H9 (cell line): ENCODE measurements around the gene CMSS1. TPM values are rescaled to one million over a fixed set of nuclear protein-coding genes. Genes with fewer than 3 reads are reported as not detected.

ENCODE experiments used
- DNase-seq: peaks from one replicate; pipeline ENCODE4 v3.0.0-alpha.2; 2017
- H2AFZ ChIP-seq: one replicate; pipeline ENCODE4 v1.6.1; 2013; ENCODE audit warnings: mild to moderate bottlenecking, low read length, control low read depth, moderate library complexity
- H2AK5ac ChIP-seq: 2 replicates; pipeline ENCODE4 v1.6.1; 2013; ENCODE audit warnings: low read length, control low read depth, mixed read lengths; ENCODE audit not compliant: insufficient read length
- H2BK120ac ChIP-seq: one replicate; pipeline ENCODE4 v1.6.1; 2013; ENCODE audit warnings: low read depth, mild to moderate bottlenecking, low read length, control low read depth, inconsistent platforms; ENCODE audit not compliant: poor library complexity, severe bottlenecking
- H2BK12ac ChIP-seq: 2 replicates; pipeline ENCODE4 v1.6.1; 2013; ENCODE audit warnings: low read length, control low read depth, mixed read lengths, low read depth; ENCODE audit not compliant: insufficient read length
- H2BK15ac ChIP-seq: 2 replicates; pipeline ENCODE4 v1.6.1; 2013; ENCODE audit warnings: low read depth, low read length, control low read depth
- H2BK20ac ChIP-seq: one replicate; pipeline ENCODE4 v1.6.1; 2013; ENCODE audit warnings: low read depth, mild to moderate bottlenecking, low read length, control low read depth, inconsistent platforms; ENCODE audit not compliant: poor library complexity, severe bottlenecking
- H2BK5ac ChIP-seq: 2 replicates; pipeline ENCODE4 v1.6.1; 2013; ENCODE audit warnings: low read length, control low read depth, mixed read lengths; ENCODE audit not compliant: insufficient read length
- H3K14ac ChIP-seq: 2 replicates; pipeline ENCODE4 v1.6.1; 2013; ENCODE audit warnings: low read length, control low read depth; ENCODE audit not compliant: insufficient read depth
- H3K18ac ChIP-seq: 2 replicates; pipeline ENCODE4 v1.6.1; 2013; ENCODE audit warnings: low read depth, mild to moderate bottlenecking, mixed read lengths, low read length, control low read depth; ENCODE audit not compliant: insufficient read length
- H3K23ac ChIP-seq: 2 replicates; pipeline ENCODE4 v1.6.1; 2013; ENCODE audit warnings: low read length, control low read depth, mixed read lengths, low read depth; ENCODE audit not compliant: insufficient read length
- H3K23me2 ChIP-seq: 2 replicates; pipeline ENCODE4 v1.6.1; 2013; ENCODE audit warnings: low read depth, mild to moderate bottlenecking, mixed read lengths, low read length, control low read depth; ENCODE audit not compliant: insufficient read length, poor library complexity, severe bottlenecking
- H3K27ac ChIP-seq: 2 replicates; pipeline ENCODE4 v1.5.1; 2013; ENCODE audit warnings: low read length, control low read depth, mixed read lengths, low read depth; ENCODE audit not compliant: insufficient read length
- H3K27me3 ChIP-seq: 2 replicates; pipeline ENCODE4 v1.6.1; 2013; ENCODE audit warnings: low read length, control low read depth, inconsistent platforms; ENCODE audit not compliant: insufficient read depth
- H3K4ac ChIP-seq: 2 replicates; pipeline ENCODE4 v1.6.1; 2013; ENCODE audit warnings: low read depth, mild to moderate bottlenecking, control low read depth, inconsistent platforms, low read length, moderate library complexity
- H3K4me1 ChIP-seq: 2 replicates; pipeline ENCODE4 v1.6.1; 2013; ENCODE audit warnings: low read length, control low read depth, inconsistent platforms; ENCODE audit not compliant: insufficient read depth
- H3K4me2 ChIP-seq: 2 replicates; pipeline ENCODE4 v1.6.1; 2013; ENCODE audit warnings: low read length, control low read depth, mixed read lengths; ENCODE audit not compliant: insufficient read length, insufficient read depth
- H3K56ac ChIP-seq: 2 replicates; pipeline ENCODE4 v1.6.1; 2013; ENCODE audit warnings: low read depth, mild to moderate bottlenecking, mixed read lengths, low read length, control low read depth; ENCODE audit not compliant: insufficient read length
- H3K79me1 ChIP-seq: 2 replicates; pipeline ENCODE4 v1.6.1; 2013; ENCODE audit warnings: low read depth, mild to moderate bottlenecking, moderate library complexity, low read length, control low read depth, inconsistent platforms; ENCODE audit not compliant: insufficient read depth, poor library complexity, severe bottlenecking
- H3K79me2 ChIP-seq: 2 replicates; pipeline ENCODE4 v1.6.1; 2013; ENCODE audit warnings: low read length, control low read depth, inconsistent platforms; ENCODE audit not compliant: insufficient read depth
- H3K9ac ChIP-seq: 2 replicates; pipeline ENCODE4 v1.6.1; 2013; ENCODE audit warnings: low read length, control low read depth, mixed read lengths; ENCODE audit not compliant: insufficient read length; ENCODE audit errors: extremely low read depth
- H3K9me3 ChIP-seq: one replicate; pipeline ENCODE4 v1.6.1; 2013; ENCODE audit warnings: low read depth, low read length, inconsistent platforms; ENCODE audit not compliant: control insufficient read depth
- H3T11ph ChIP-seq: one replicate; pipeline ENCODE4 v1.6.1; 2013; ENCODE audit warnings: mild to moderate bottlenecking, low read length, control low read depth, inconsistent platforms
- H4K20me1 ChIP-seq: one replicate; pipeline ENCODE4 v1.6.1; 2013; ENCODE audit not compliant: control insufficient read depth, insufficient read length, insufficient read depth
- H4K5ac ChIP-seq: 2 replicates; pipeline ENCODE4 v1.6.1; 2013; ENCODE audit warnings: low read depth, mild to moderate bottlenecking, mixed read lengths, low read length, control low read depth; ENCODE audit not compliant: insufficient read length
- H4K8ac ChIP-seq: replicated peaks from 2 replicates; pipeline ENCODE4 v1.6.1; 2013; ENCODE audit warnings: low read length, control low read depth, mixed read lengths, low read depth; ENCODE audit not compliant: insufficient read length
- H4K91ac ChIP-seq: 2 replicates; pipeline ENCODE4 v1.6.1; 2013; ENCODE audit warnings: low read depth, mild to moderate bottlenecking, moderate library complexity, mixed read lengths, low read length, control low read depth; ENCODE audit not compliant: insufficient read length
- H3K27ac Mint-ChIP-seq, 3 experiments: 2 replicates in 2 of 3; 3 replicates in 1 of 3; pipeline ENCODE4 v1.8.0; 2020 to 2021; ENCODE audit warnings: mixed read lengths in 3 of 3, mild to moderate bottlenecking in 1 of 3, moderate library complexity in 1 of 3
- H3K27me3 Mint-ChIP-seq: 2 replicates; pipeline ENCODE4 v1.8.0; 2021; ENCODE audit warnings: low read depth, mild to moderate bottlenecking, moderate library complexity, mixed read lengths
- H3K36me3 Mint-ChIP-seq, 3 experiments: 2 replicates in 2 of 3; 3 replicates in 1 of 3; pipeline ENCODE4 v1.8.0; 2020 to 2021; ENCODE audit warnings: low read depth in 3 of 3, mixed read lengths in 3 of 3; ENCODE audit not compliant: insufficient read depth in 1 of 3
- H3K4me1 Mint-ChIP-seq, 2 experiments: 2 replicates each; pipeline ENCODE4 v1.8.0; 2020; ENCODE audit warnings: mixed read lengths in 2 of 2
- H3K4me3 Mint-ChIP-seq, 2 experiments: 2 replicates in 1 of 2; 3 replicates in 1 of 2; pipeline ENCODE4 v1.8.0; 2020 to 2021; ENCODE audit warnings: mild to moderate bottlenecking in 2 of 2, mixed read lengths in 2 of 2, moderate library complexity in 1 of 2
- H3K9me3 Mint-ChIP-seq, 2 experiments: 2 replicates in 1 of 2; 3 replicates in 1 of 2; pipeline ENCODE4 v1.8.0; 2020; ENCODE audit warnings: mild to moderate bottlenecking in 2 of 2, mixed read lengths in 2 of 2, moderate library complexity in 1 of 2
- WGBS: extraction: QIAGEN DNeasy Blood & Tissue Kit; methylation state at CpG from one replicate; pipeline ENCODE4 v1.1.7; 2013; ENCODE audit warnings: missing lambda C conversion rate, low lambda C conversion rate, mixed read lengths; ENCODE audit not compliant: insufficient read length; ENCODE audit errors: extremely low coverage; 5-methylcytosine and 5-hydroxymethylcytosine counted together
- long read RNA-seq: library from polyadenylated mRNA; unstranded; transcript quantifications from one replicate; pipeline ENCODE4 v2.0.0, GENCODE V29; 2020
- total RNA-seq: library from RNA; stranded (reverse); gene quantifications from 2 replicates; pipeline ENCODE4 v1.2.1, GENCODE V29; 2021
- TF ChIP-seq, protein P1 (sequence below): fragments of 200-600 bp; sonication (generic); conservative IDR thresholded peaks from 3 replicates; pipeline ENCODE4 v1.8.0; 2021; ENCODE audit warnings: antibody characterized with exemption, mild to moderate bottlenecking

Gene CMSS1
- total RNA-seq, result 60.3 and 61.8 TPM in 2 replicates
- long read RNA-seq, partial matches to known transcripts, result 2 of 9 reads
- long read RNA-seq, other reads (novel, unspliced or antisense), result 7 of 9 reads

DNA sequence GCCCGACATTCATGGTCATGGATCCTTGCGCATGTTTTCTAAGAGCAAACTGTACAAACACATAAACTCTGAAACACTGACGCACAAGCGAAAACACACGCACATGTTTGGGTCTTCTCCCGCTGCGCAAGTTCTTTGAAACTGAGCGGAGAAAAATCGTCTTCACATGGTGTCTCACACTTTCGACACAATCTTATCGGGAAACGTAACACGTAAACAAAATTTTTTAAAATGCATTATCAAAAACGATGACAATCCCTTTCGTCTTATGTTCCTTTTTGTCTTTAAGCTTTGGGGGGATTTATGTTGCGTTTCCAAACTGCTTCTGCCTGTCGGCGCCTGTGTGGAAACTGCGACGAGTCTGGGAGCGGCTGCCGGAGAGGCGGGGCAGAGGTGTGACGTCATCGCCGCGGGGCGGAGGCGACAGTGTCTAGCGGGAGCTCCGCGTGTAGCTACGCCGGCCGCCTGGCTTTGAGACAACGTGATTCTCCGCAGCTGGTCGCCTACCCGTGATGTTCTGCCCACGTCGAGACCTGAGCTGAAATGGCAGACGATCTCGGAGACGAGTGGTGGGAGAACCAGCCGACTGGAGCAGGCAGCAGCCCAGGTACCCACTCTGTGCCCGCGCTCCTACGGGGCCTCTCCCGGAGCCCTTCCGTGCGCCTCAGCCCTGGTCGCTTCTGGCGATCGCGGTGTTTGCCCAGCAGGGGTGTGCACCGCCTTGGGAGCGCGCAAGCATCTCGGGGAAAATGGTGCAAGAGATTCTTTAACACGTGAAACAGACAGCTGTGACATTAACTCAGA, at the start of gene CMSS1:
TSS of gene CMSS1 (plus strand) at position 426 of the 804 bp plus-strand sequence.
- H4K20me1 ChIP-seq, result no peaks in the 10 kb centered on the region
- no peaks in the 10 kb centered on the region for H3K23me2 ChIP-seq
- peak within 1 kb of the TSS; percentile 89 for H3K4me2 ChIP-seq
- no peak within 1 kb of the TSS for H4K5ac ChIP-seq
- H2AK5ac ChIP-seq, result no peak within 1 kb of the TSS
- no peaks in the 10 kb centered on the region; a peak in 1 of 5 replicates for H3K9me3 Mint-ChIP-seq
- H4K91ac ChIP-seq, result no peak within 1 kb of the TSS
- peaks cover 13 to 16% of the 10 kb centered on the region in 2 experiments for H3K4me1 Mint-ChIP-seq
- H3K4me1 ChIP-seq, result no peaks in the 10 kb centered on the region
- no peak within 1 kb of the TSS for H2BK5ac ChIP-seq
- H3T11ph ChIP-seq, result no peak within 1 kb of the TSS
- no peaks in the 10 kb centered on the region for H3K27me3 ChIP-seq
- H3K56ac ChIP-seq, result no peak within 1 kb of the TSS
- peak within 1 kb of the TSS; percentile 89 for H3K14ac ChIP-seq
- H3K27ac ChIP-seq, result no peak within 1 kb of the TSS
- H3K18ac ChIP-seq, result peak within 1 kb of the TSS; percentile 87
- H3K79me2 ChIP-seq, result peaks cover 3% of the 10 kb centered on the region; the same call in 1 of the 2 replicates
- H3K4ac ChIP-seq, result no peak within 1 kb of the TSS
- H4K8ac ChIP-seq, result no peak within 1 kb of the TSS
- H2AFZ ChIP-seq, result peak within 1 kb of the TSS; percentile 9
- no peak within 1 kb of the TSS for H2BK15ac ChIP-seq
- H3K9ac ChIP-seq, result peak within 1 kb of the TSS; percentile 77
- TF ChIP-seq, protein P1, sequence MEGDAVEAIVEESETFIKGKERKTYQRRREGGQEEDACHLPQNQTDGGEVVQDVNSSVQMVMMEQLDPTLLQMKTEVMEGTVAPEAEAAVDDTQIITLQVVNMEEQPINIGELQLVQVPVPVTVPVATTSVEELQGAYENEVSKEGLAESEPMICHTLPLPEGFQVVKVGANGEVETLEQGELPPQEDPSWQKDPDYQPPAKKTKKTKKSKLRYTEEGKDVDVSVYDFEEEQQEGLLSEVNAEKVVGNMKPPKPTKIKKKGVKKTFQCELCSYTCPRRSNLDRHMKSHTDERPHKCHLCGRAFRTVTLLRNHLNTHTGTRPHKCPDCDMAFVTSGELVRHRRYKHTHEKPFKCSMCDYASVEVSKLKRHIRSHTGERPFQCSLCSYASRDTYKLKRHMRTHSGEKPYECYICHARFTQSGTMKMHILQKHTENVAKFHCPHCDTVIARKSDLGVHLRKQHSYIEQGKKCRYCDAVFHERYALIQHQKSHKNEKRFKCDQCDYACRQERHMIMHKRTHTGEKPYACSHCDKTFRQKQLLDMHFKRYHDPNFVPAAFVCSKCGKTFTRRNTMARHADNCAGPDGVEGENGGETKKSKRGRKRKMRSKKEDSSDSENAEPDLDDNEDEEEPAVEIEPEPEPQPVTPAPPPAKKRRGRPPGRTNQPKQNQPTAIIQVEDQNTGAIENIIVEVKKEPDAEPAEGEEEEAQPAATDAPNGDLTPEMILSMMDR, result peak; percentile 11; the same call in 1 of the 3 replicates
- H3K79me1 ChIP-seq, result no peaks in the 10 kb centered on the region
- no peak within 1 kb of the TSS for H2BK12ac ChIP-seq
- H3K23ac ChIP-seq, result no peak within 1 kb of the TSS
- peak within 1 kb of the TSS; percentile 89 to 97 for H3K4me3 Mint-ChIP-seq
- peaks cover 3% of the 10 kb centered on the region; the same call in 1 of the 2 replicates for H3K27me3 Mint-ChIP-seq
- no peak within 1 kb of the TSS for H2BK20ac ChIP-seq
- peak; percentile 90 for DNase-seq
- WGBS, result no CpG with 5 or more reads among the region's 60 CpGs
- H3K9me3 ChIP-seq, result no peaks in the 10 kb centered on the region
- H2BK120ac ChIP-seq, result no peak within 1 kb of the TSS
- peaks cover 0 to 5% (median 2%) of the 10 kb centered on the region in 3 experiments; a peak in 2 of 7 replicates for H3K36me3 Mint-ChIP-seq
- H3K27ac Mint-ChIP-seq, result peak within 1 kb of the TSS; percentile 99
